NCI-H2029 (cell line): ENCODE measurements around the gene THRAP3.

Experiments used
- DNase-seq: peaks from one replicate; lab custom pipeline; 2025; lab: John Stamatoyannopoulos, UW

The THRAP3 gene

GRCh38 chr1:36352125-36352909 lies 128.1 kb downstream of the THRAP3 start:
- DNase-seq, result no peak

- no peak for DNase-seq
These were observed 129.0 kb downstream of the THRAP3 start for GRCh38 chr1:36352910-36353878.

GRCh38 chr1:36354486-36354885 lies 130.2 kb downstream of the THRAP3 start:
- DNase-seq, result no peak
